Large intestine (tissue), 3 donors: ENCODE measurements around the gene AJM1. TPM values are rescaled to one million over a fixed set of nuclear protein-coding genes. Genes with fewer than 3 reads are reported as not detected.
"Not testable (repeated sequence)": the region's sequence is repeated elsewhere in the genome, so short reads cannot be mapped to it uniquely, and the experiment has no call there.

Experiments used
- DNase-seq, 2 donors: peaks; one replicate each; pipeline versions ENCODE4 v3.0.0 to v3.0.0-alpha.2; 2013
- H3K27ac ChIP-seq: one replicate; pipeline ENCODE4 v1.5.1; 2013; ENCODE audit warnings: low read length
- H3K27me3 ChIP-seq: 2 replicates; pipeline ENCODE4 v1.6.1; 2013; ENCODE audit warnings: low read length; ENCODE audit not compliant: control insufficient read depth, insufficient read depth
- H3K36me3 ChIP-seq: 2 replicates; pipeline ENCODE4 v1.6.1; 2013; ENCODE audit warnings: low read length; ENCODE audit not compliant: control insufficient read depth, insufficient read depth
- H3K4me1 ChIP-seq: one replicate; pipeline ENCODE4 v1.6.1; 2013; ENCODE audit warnings: low read length; ENCODE audit not compliant: control insufficient read depth, insufficient read depth
- H3K4me3 ChIP-seq: one replicate; pipeline ENCODE4 v1.5.1; 2013; ENCODE audit warnings: low read length
- H3K9me3 ChIP-seq: one replicate; pipeline ENCODE4 v1.6.1; 2013; ENCODE audit warnings: mild to moderate bottlenecking, low read depth, low read length, moderate library complexity; ENCODE audit not compliant: control insufficient read depth
- WGBS: methylation state at CpG from one replicate; pipeline ENCODE4 v1.1.5; 2013; ENCODE audit warnings: low lambda C conversion rate; ENCODE audit not compliant: insufficient coverage; 5-methylcytosine and 5-hydroxymethylcytosine counted together
- polyA plus RNA-seq: library from polyadenylated mRNA; unstranded; fragments of 120-200 nt; gene quantifications from one replicate; pipeline ENCODE4 v1.2.1, GENCODE V29; 2013

Gene AJM1
- polyA plus RNA-seq, 1 donor: 10.4 TPM

GRCh38 chr9:136883670-136884069, 41.4 kb downstream of the AJM1 start:
- not testable (repeated sequence) for H3K9me3 ChIP-seq, DNase-seq, H3K27ac ChIP-seq, H3K27me3 ChIP-seq, H3K4me3 ChIP-seq, H3K36me3 ChIP-seq
- WGBS: 80% methylated on average over 1 of the region's 10 CpGs
- peaks cover 33% of the 10 kb centered on the region for H3K4me1 ChIP-seq

GRCh38 chr9:136885950-136886578, 43.8 kb downstream of the AJM1 start, which contains the start of gene TRAF2:
TSS of gene TRAF2 (plus strand) at chr9:136886516. CDS start at chr9:136898741, 12,225 bp downstream.
- Histone ChIP-seq H3K36me3 (peaks cover 4% of the 10 kb centered on the region), H3K27me3 (no peaks in the 10 kb centered on the region), H3K4me1 (peaks cover 29% of the 10 kb centered on the region), H3K27ac (peak within 1 kb of the TSS; percentile 60), H3K4me3 (peak within 1 kb of the TSS; percentile 86), H3K9me3 (no peaks in the 10 kb centered on the region)
- WGBS: no CpG with 5 or more reads among the region's 88 CpGs
- DNase-seq: peak; percentile 99 to 100

- Histone ChIP-seq H3K27me3 (no peaks in the 10 kb centered on the region), H3K4me1 (peaks cover 23% of the 10 kb centered on the region), H3K9me3 (no peaks in the 10 kb centered on the region), H3K4me3 (peak overlapping the region; percentile 86), H3K27ac (peak overlapping the region; percentile 60), H3K36me3 (peaks cover 6% of the 10 kb centered on the region)
- peak in 1 of 2 donors; percentile 52 for DNase-seq
- 0% methylated on average over 2 of the region's 76 CpGs for WGBS
These were observed 44.6 kb downstream of the AJM1 start for GRCh38 chr9:136886610-136887597.

GRCh38 chr9:136888454-136888853, 46.2 kb downstream of the AJM1 start:
- H3K36me3 ChIP-seq: peaks cover 7% of the 10 kb centered on the region
- H3K9me3 ChIP-seq: no peaks in the 10 kb centered on the region
- H3K4me1 ChIP-seq: peaks cover 7% of the 10 kb centered on the region
- no CpG with 5 or more reads among the region's 8 CpGs for WGBS
- DNase-seq: no peak
- H3K27ac ChIP-seq: no peak overlapping the region
- no peak overlapping the region for H3K4me3 ChIP-seq
- H3K27me3 ChIP-seq: no peaks in the 10 kb centered on the region

- no CpG with 5 or more reads among the region's 42 CpGs for WGBS
- Histone ChIP-seq H3K27ac (no peak overlapping the region), H3K4me3 (no peak overlapping the region), H3K9me3 (no peaks in the 10 kb centered on the region), H3K4me1 (peaks cover 7% of the 10 kb centered on the region), H3K36me3 (peaks cover 14% of the 10 kb centered on the region), H3K27me3 (no peaks in the 10 kb centered on the region)
- no peak for DNase-seq
These were observed 47.6 kb downstream of the AJM1 start for GRCh38 chr9:136889858-136890257.

- Histone ChIP-seq H3K27ac (no peak overlapping the region), H3K36me3 (peaks cover 17% of the 10 kb centered on the region), H3K9me3 (no peaks in the 10 kb centered on the region), H3K4me3 (no peak overlapping the region), H3K27me3 (no peaks in the 10 kb centered on the region), H3K4me1 (peaks cover 3% of the 10 kb centered on the region)
- no CpG with 5 or more reads among the region's 13 CpGs for WGBS
- no peak for DNase-seq
These were observed 48.4 kb downstream of the AJM1 start for GRCh38 chr9:136890661-136891060.

Other genes starting within 250 kb of the AJM1 start
- gene EGFL7, start 179.6 kb upstream of the AJM1 start, polyA plus RNA-seq: 47.5 TPM
- gene AGPAT2, start 155.0 kb upstream of the AJM1 start, polyA plus RNA-seq: 175 TPM
- 13.3 TPM for gene DIPK1B, start 129.9 kb upstream of the AJM1 start, polyA plus RNA-seq
- 7.8 TPM for gene LCN10, start 99.5 kb upstream of the AJM1 start, polyA plus RNA-seq
- gene LCN6, start 94.0 kb upstream of the AJM1 start, polyA plus RNA-seq: 2.8 TPM
- 0.06 TPM for gene LCN8, start 84.2 kb upstream of the AJM1 start, polyA plus RNA-seq
- gene LCN15, start 78.0 kb upstream of the AJM1 start, polyA plus RNA-seq: 14.0 TPM
- 324 TPM for gene TMEM141, start 51.1 kb upstream of the AJM1 start, polyA plus RNA-seq
- 27.4 TPM for gene CCDC183, start 46.1 kb upstream of the AJM1 start, polyA plus RNA-seq
- gene RABL6, start 34.5 kb upstream of the AJM1 start, polyA plus RNA-seq: 97.3 TPM
- 312 TPM for gene PHPT1, start 6.9 kb downstream of the AJM1 start, polyA plus RNA-seq
- gene MAMDC4, start 9.9 kb downstream of the AJM1 start, polyA plus RNA-seq: 772 TPM
- gene EDF1, start 23.8 kb downstream of the AJM1 start, polyA plus RNA-seq: 585 TPM
- gene TRAF2, start 44.0 kb downstream of the AJM1 start, polyA plus RNA-seq: 18.5 TPM
- gene FBXW5, start 102.3 kb downstream of the AJM1 start, polyA plus RNA-seq: 86.8 TPM
- gene C8G, start 102.8 kb downstream of the AJM1 start, polyA plus RNA-seq: 36.0 TPM
- gene LCN12, start 109.8 kb downstream of the AJM1 start, polyA plus RNA-seq: 121 TPM
- gene PTGDS, start 135.0 kb downstream of the AJM1 start, polyA plus RNA-seq: 4.6 TPM
- gene LCNL1, start 140.5 kb downstream of the AJM1 start, polyA plus RNA-seq: 0.09 TPM
- gene PAXX, start 149.9 kb downstream of the AJM1 start, polyA plus RNA-seq: 38.9 TPM
- gene CLIC3, start 154.1 kb downstream of the AJM1 start, polyA plus RNA-seq: 3.6 TPM
- gene ABCA2, start 185.8 kb downstream of the AJM1 start, polyA plus RNA-seq: 25.3 TPM
- 0.69 TPM for gene FUT7, start 189.6 kb downstream of the AJM1 start, polyA plus RNA-seq
- 42.7 TPM for gene NPDC1, start 203.7 kb downstream of the AJM1 start, polyA plus RNA-seq
- gene ENTPD2, start 211.6 kb downstream of the AJM1 start, polyA plus RNA-seq: 9.9 TPM
- 12.1 TPM for gene SAPCD2, start 228.1 kb downstream of the AJM1 start, polyA plus RNA-seq
- 32.4 TPM for gene UAP1L1, start 235.0 kb downstream of the AJM1 start, polyA plus RNA-seq
- gene MAN1B1, start 244.5 kb downstream of the AJM1 start, polyA plus RNA-seq: 39.5 TPM